Esophagus (tissue), 2 donors: ENCODE data around the gene RBM45. TPM values are rescaled to one million over a fixed set of nuclear protein-coding genes. Genes with fewer than 3 reads are reported as not detected.
A peak's percentile ranks its signal among the peaks of the same experiment; 100 is the strongest.

Experiments used
- H3K27ac ChIP-seq, 2 donors: one replicate each; pipeline ENCODE4 v1.5.1; 2013; ENCODE audit warnings: low read depth in 2 of 2, mild to moderate bottlenecking in 2 of 2, inconsistent platforms in 1 of 2, low read length in 1 of 2, moderate library complexity in 1 of 2
- H3K27me3 ChIP-seq, 2 donors: one replicate each; pipeline ENCODE4 v1.6.1; 2013; ENCODE audit warnings: low read length in 2 of 2, control low read depth in 1 of 2, mild to moderate bottlenecking in 1 of 2; ENCODE audit not compliant: insufficient read depth in 2 of 2, control insufficient read depth in 1 of 2
- H3K36me3 ChIP-seq, 2 donors: one replicate each; pipeline ENCODE4 v1.6.1; 2013; ENCODE audit warnings: low read length in 1 of 2; ENCODE audit not compliant: control insufficient read depth in 2 of 2, insufficient read depth in 2 of 2
- H3K4me1 ChIP-seq, 2 donors: one replicate each; pipeline ENCODE4 v1.6.1; 2013; ENCODE audit warnings: low read length in 1 of 2; ENCODE audit not compliant: control insufficient read depth in 2 of 2, insufficient read depth in 2 of 2
- H3K4me3 ChIP-seq, 2 donors: one replicate each; pipeline ENCODE4 v1.5.1; 2013; ENCODE audit warnings: low read length in 2 of 2, mild to moderate bottlenecking in 2 of 2, low read depth in 1 of 2, moderate library complexity in 1 of 2
- H3K9me3 ChIP-seq, 2 donors: one replicate each; pipeline ENCODE4 v1.6.1; 2013; ENCODE audit warnings: mild to moderate bottlenecking in 2 of 2, low read depth in 1 of 2, low read length in 1 of 2, moderate library complexity in 1 of 2; ENCODE audit not compliant: control insufficient read depth in 2 of 2, insufficient read depth in 1 of 2
- WGBS, 2 donors: extraction: QIAGEN DNeasy Blood & Tissue Kit; methylation state at CpG; one replicate each; pipeline ENCODE4 v1.1.7; 2013; 5-methylcytosine and 5-hydroxymethylcytosine counted together
- polyA plus RNA-seq, 2 donors: library from polyadenylated mRNA; stranded (reverse); fragments of 200-250 nt; gene quantifications; one replicate each; pipeline ENCODE4 v1.2.3, GENCODE V29; 2013
- donor health status: healthy with polysubstance abuse.
- donor health status: Bipolar disorder and iron deficiency.

Gene RBM45
- polyA plus RNA-seq, 2 donors, result 6.8 to 8.3 TPM

DNA sequence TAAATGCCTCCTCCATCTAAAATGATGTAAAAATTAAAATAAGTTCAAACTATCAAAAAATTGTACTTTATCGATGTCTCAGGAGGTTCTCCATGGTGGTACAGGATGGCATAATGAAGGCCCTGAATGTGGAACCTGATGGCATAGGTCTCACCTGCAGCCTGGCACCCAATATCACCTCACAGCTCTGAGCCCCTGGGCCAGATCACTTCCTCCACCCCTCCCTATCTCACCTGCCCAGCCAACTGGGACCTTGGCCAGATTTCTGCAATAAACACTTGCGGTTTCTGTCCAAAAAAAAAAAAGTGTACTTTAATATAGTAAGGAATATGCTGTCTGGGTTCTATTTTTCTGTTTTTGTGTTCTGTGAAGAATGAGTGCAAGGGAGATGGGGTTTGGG is 6.7 kb upstream of the RBM45 start:
- no peaks in the 10 kb centered on the region for H3K36me3 ChIP-seq
- H3K4me1 ChIP-seq, result no peaks in the 10 kb centered on the region
- WGBS, 2 donors, result 52 to 53% methylated on average over 2 of the region's 2 CpGs
- H3K27me3 ChIP-seq, result no peaks in the 10 kb centered on the region
- H3K27ac ChIP-seq, result no peak overlapping the region
- H3K4me3 ChIP-seq, result no peak overlapping the region
- no peaks in the 10 kb centered on the region for H3K9me3 ChIP-seq

DNA sequence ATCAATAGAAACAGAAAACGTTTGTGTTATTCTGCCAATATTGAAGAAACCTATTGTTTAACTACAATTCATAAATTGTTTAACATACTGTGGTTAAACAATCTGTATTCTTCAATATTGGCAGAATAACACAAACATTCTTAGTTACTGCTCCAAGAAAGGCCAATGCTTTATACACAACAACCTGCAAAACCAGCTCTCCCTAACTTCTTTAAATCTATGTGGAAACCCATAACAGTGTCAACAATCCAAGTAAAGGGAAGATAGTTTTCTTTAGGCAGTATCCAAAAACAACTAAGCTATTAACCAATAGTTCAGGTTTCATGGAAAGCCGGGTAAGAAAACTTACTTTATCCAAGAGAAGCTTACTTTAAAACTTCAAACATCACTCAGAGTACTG is 6.2 kb upstream of the RBM45 start:
- no peaks in the 10 kb centered on the region for H3K36me3 ChIP-seq
- H3K4me3 ChIP-seq, result no peak overlapping the region
- H3K9me3 ChIP-seq, result no peaks in the 10 kb centered on the region
- H3K4me1 ChIP-seq, result no peaks in the 10 kb centered on the region
- 30 to 39% methylated on average over 2 of the region's 2 CpGs for WGBS, 2 donors
- H3K27me3 ChIP-seq, result no peaks in the 10 kb centered on the region
- H3K27ac ChIP-seq, result no peak overlapping the region

DNA sequence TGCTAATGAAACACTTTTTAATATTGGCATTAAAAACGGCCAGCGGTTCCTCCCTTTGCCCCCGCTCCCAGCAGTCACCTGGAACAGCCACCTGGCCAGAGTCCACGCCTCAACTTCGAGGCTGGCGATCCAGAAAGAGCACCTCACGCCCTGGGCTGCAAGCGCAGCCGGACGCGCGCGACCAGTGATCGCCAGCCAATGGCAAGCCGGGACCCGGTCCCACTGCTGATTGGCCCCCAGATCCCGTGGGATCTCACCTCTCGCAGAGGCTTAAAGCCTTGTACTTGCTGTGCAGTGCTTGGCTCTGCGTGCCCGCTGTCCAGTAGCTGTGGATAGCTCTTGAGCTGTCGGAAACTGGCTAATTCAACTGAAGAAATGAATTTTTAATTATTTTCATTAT is 4.1 kb upstream of the RBM45 start:
- H3K4me3 ChIP-seq, result no peak overlapping the region

DNA sequence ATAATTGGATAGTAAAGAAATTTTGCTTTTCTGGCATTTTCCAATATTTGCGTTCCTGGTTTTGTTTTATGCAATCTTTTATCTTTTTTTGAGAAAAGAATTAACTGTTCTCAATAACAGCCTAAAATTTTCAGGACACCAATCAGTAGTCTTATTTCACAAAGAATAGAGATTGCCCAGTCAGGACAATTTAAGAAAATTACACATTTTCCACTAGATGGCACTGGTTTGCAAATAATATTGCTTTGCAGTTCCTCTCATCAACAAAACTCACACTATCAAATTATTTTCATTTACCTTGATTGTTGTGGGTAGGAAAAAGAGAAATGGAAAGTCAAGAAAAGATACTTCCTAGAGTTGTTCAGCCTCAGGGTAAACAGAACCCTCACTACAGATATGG is 2.4 kb upstream of the RBM45 start:
- no peaks in the 10 kb centered on the region for H3K4me1 ChIP-seq
- 7 to 15% methylated on average over 1 of the region's 1 CpG for WGBS, 2 donors
- no peak overlapping the region for H3K4me3 ChIP-seq
- H3K27me3 ChIP-seq, result no peaks in the 10 kb centered on the region
- H3K27ac ChIP-seq, result no peak overlapping the region
- H3K36me3 ChIP-seq, result no peaks in the 10 kb centered on the region
- H3K9me3 ChIP-seq, result no peaks in the 10 kb centered on the region

More for the DNA sequence above, 4.1 kb upstream of the RBM45 start:
- no peaks in the 10 kb centered on the region for H3K27me3 ChIP-seq
- 86 to 87% methylated on average over 21 of the region's 21 CpGs for WGBS, 2 donors
- H3K9me3 ChIP-seq, result no peaks in the 10 kb centered on the region
- no peaks in the 10 kb centered on the region for H3K36me3 ChIP-seq
- H3K4me1 ChIP-seq, result no peaks in the 10 kb centered on the region
- no peak overlapping the region for H3K27ac ChIP-seq

DNA sequence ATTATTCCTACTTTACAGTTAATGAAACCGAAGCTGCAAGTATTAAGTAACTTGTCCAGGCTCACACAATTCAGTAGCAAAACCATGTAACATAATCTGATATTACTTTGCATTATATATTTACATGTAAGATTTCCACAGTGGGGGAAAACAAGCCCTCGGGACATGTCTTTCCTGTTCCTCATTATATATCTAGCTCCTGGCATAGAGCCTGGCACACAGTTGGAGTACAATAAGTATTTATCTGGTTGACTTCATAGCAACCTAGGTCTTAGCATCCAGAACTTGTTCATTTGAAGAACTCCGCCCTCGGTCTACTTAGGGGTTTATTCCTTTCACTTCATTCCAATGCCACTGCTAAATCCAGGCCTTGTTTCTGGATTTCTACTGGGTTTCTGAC is 1.6 kb upstream of the RBM45 start:
- no peak overlapping the region for H3K4me3 ChIP-seq
- WGBS, 2 donors, result 72 to 78% methylated on average over 4 of the region's 4 CpGs
- no peaks in the 10 kb centered on the region for H3K27me3 ChIP-seq
- H3K4me1 ChIP-seq, result no peaks in the 10 kb centered on the region
- H3K36me3 ChIP-seq, result no peaks in the 10 kb centered on the region
- no peaks in the 10 kb centered on the region for H3K9me3 ChIP-seq
- no peak overlapping the region for H3K27ac ChIP-seq

DNA sequence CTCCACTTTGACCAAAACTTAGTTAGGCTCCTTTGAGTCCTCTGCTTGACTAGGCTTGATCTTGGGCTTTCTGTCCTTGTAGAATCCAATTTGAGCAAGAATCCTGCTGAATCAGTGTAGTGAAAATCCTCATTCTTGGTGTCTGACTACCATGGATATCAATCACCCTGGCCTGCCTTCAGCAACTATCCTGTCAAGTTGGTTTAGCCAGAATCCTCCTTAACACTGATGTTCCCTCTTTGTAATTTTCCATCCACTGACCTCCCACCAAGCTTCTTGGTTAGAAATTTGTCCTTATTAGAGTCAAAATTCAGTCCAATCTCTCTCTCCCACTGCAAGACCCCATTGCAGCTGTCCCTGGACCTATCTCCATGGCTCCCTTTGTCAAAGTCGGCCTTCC is 494 bp upstream of the RBM45 start:
- Histone ChIP-seq H3K4me1 (no peaks in the 10 kb centered on the region), H3K27me3 (no peaks in the 10 kb centered on the region), H3K27ac (no peak overlapping the region), H3K36me3 (no peaks in the 10 kb centered on the region), H3K9me3 (no peaks in the 10 kb centered on the region), H3K4me3 (peak overlapping the region in 1 of 2 donors; percentile 86)
- 65 to 84% methylated on average over 1 of the region's 1 CpG for WGBS, 2 donors

DNA sequence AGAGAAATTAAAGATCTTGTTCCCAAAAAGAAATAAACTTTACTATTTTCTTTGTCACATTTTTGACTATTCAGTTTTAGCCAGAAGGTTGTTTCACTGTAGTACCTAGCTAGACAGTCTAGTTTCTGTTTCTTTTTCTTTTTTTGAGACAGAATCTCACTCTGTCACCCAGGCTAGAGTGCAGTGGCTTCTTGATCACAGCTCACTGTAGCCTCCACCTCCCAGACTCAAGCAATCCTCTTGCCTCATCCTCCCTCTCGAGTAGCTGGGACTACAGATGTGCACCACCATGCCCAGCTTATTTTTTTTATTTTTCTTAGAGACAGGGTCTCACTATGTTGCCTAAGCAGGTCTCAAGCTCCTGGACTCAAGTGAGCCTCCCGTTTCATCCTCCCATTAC is 2.2 kb downstream of the RBM45 start:
- Histone ChIP-seq H3K9me3 (no peaks in the 10 kb centered on the region), H3K4me3 (no peak overlapping the region), H3K27ac (no peak overlapping the region), H3K36me3 (peaks cover 0 to 2% of the 10 kb centered on the region in 2 donors), H3K4me1 (no peaks in the 10 kb centered on the region), H3K27me3 (no peaks in the 10 kb centered on the region)
- WGBS, 2 donors, result 78 to 83% methylated on average over 2 of the region's 2 CpGs

DNA sequence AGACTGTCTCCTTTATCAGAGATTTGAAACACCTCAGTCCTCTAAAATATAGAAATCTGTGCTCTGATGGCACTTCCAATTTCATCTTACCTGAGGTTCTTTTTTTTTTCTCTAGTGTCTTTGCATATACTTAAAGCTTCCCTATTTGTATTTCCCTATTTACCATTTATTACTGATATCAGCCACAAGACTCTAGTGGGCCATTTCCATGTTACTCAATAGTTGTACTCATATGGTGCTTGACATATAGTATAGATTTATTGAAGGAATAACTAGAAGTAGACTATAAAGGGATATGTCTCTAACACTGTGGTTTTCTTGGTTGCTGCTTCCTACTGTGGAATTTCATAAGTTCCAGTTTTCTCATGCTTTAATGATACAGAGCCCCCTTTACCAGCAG is 3.0 kb downstream of the RBM45 start:
- Histone ChIP-seq H3K27me3 (no peaks in the 10 kb centered on the region), H3K9me3 (no peaks in the 10 kb centered on the region), H3K4me3 (no peak overlapping the region), H3K4me1 (no peaks in the 10 kb centered on the region), H3K27ac (no peak overlapping the region), H3K36me3 (peaks cover 0 to 2% of the 10 kb centered on the region in 2 donors)

DNA sequence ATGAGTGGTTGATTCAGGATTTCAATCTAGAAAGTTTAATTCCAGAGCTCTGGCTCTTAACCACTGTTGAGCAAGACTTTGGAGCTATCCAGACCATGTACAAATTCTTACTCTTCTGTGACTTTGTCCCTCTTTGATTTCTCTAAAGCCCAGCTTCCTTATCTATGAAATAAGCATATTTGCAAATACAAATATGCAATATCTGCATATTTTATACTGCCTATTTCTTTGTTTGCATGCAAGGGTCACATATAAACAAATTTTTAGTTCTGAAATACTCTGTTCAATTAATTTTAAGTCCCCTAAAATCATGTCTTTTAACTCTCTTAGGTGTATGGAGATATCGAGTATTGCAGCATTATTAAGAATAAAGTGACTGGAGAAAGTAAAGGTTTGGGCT is 5.5 kb downstream of the RBM45 start:
- 93 to 100% methylated on average over 1 of the region's 1 CpG for WGBS, 2 donors
- H3K36me3 ChIP-seq, result peaks cover 0 to 2% of the 10 kb centered on the region in 2 donors

DNA sequence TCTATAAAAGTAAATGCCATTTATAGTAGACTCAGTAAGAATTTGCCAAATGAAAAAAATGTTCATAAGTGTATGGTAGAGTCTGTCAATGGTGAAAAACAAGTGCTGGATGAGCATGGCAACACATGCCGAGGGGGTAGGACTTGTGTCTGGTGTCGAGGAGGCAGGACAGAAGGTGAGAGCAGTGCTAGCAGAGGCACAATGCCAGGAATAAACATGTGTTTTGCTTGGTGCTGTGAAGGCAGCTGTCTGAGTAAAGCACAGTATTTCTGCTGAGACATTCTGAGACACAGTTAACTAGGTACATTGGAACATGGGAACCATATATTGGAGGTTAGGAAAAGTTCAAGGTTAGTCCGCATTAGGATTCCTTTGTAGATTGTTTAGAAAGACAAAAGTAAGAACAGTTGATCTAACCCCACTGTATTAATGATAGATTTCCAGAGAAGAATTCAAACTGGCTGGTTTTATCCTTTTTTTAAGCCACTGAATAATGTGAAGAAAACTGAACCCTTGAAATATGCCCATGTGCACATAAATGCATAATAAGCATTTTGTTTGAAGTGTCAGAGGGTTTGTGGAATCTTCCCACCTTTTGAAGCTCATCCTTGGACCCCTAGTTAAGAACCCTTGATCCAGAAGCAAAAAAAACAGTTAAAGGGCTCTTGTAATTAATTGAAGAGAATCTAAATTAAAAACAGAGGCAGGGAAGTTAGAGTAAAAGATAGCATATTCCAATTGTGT is 7.1 kb downstream of the RBM45 start:
- no peak overlapping the region for H3K27ac ChIP-seq
- H3K9me3 ChIP-seq, result no peaks in the 10 kb centered on the region
- no peaks in the 10 kb centered on the region for H3K27me3 ChIP-seq
- peaks cover 3% of the 10 kb centered on the region in 2 donors for H3K36me3 ChIP-seq
- H3K4me1 ChIP-seq, result no peaks in the 10 kb centered on the region
- 93 to 96% methylated on average over 3 of the region's 3 CpGs for WGBS, 2 donors
- H3K4me3 ChIP-seq, result no peak overlapping the region

More for the DNA sequence above, 5.5 kb downstream of the RBM45 start:
- H3K4me3 ChIP-seq, result no peak overlapping the region
- no peaks in the 10 kb centered on the region for H3K27me3 ChIP-seq
- no peaks in the 10 kb centered on the region for H3K4me1 ChIP-seq
- H3K27ac ChIP-seq, result no peak overlapping the region
- no peaks in the 10 kb centered on the region for H3K9me3 ChIP-seq
